ENCODE data around the gene TCF3. TPM values are rescaled to one million over a fixed set of nuclear protein-coding genes. Genes with fewer than 3 reads are reported as not detected.

The TCF3 gene
- total and polyA plus RNA-seq, 5 donors from 2014 or later: 3.4 to 56.5 (median 3.6) TPM

GRCh38 chr19:1577090-1577928, 75.1 kb downstream of the TCF3 start:
- DNase-seq (no peak), ATAC-seq (ENCODE audit: low read depth in 2 of 2) (no peak)
- no peaks in the 10 kb centered on the region for H3K9me3 ChIP-seq (ENCODE audit: control insufficient read depth in 2 of 2, low read length in 2 of 2)
- H3K4me3 ChIP-seq (ENCODE audit: low read depth, low read length): no peak overlapping the region
- H3K27ac ChIP-seq (ENCODE audit: insufficient read depth, low read length, poor library complexity, severe bottlenecking): no peak overlapping the region
- Mint-ChIP-seq H3K4me1 (peaks cover 0 to 2% (median under 1%) of the 10 kb centered on the region in 4 donors), H3K27ac (no peak overlapping the region), H3K27me3 (no peaks in the 10 kb centered on the region), H3K36me3 (peaks cover 7% of the 10 kb centered on the region), H3K9me3 (no peaks in the 10 kb centered on the region), H3K4me3 (no peak overlapping the region)
- no peaks in the 10 kb centered on the region for H3K4me1 ChIP-seq (ENCODE audit: control insufficient read depth, insufficient read depth, low read length, poor library complexity, severe bottlenecking)
- peaks cover 22% of the 10 kb centered on the region for H3K36me3 ChIP-seq (ENCODE audit: control insufficient read depth, insufficient read depth, low read length)
- H3K27me3 ChIP-seq (ENCODE audit: control insufficient read depth, insufficient read depth, low read length): no peaks in the 10 kb centered on the region

- peaks cover 1% of the 10 kb centered on the region for H3K27me3 Mint-ChIP-seq
- Histone ChIP-seq H3K4me1 (ENCODE audit: control insufficient read depth, insufficient read depth, low read length, poor library complexity, severe bottlenecking) (no peaks in the 10 kb centered on the region), H3K36me3 (ENCODE audit: control insufficient read depth, insufficient read depth, low read length) (peaks cover 20% of the 10 kb centered on the region), H3K27ac (ENCODE audit: insufficient read depth, low read length, poor library complexity, severe bottlenecking) (no peak overlapping the region), H3K9me3 (ENCODE audit: control insufficient read depth in 2 of 2, low read length in 2 of 2) (no peaks in the 10 kb centered on the region), H3K27me3 (ENCODE audit: control insufficient read depth, insufficient read depth, low read length) (no peaks in the 10 kb centered on the region), H3K4me3 (ENCODE audit: low read depth, low read length) (no peak overlapping the region)
- no peaks in the 10 kb centered on the region for H3K9me3 Mint-ChIP-seq
- ATAC-seq (ENCODE audit: low read depth in 2 of 2) (no peak), DNase-seq (no peak)
- H3K4me1 Mint-ChIP-seq: peaks cover 0 to 2% (median under 1%) of the 10 kb centered on the region in 4 donors
- H3K27ac Mint-ChIP-seq: no peak overlapping the region
- H3K4me3 Mint-ChIP-seq: no peak overlapping the region
- peaks cover 7% of the 10 kb centered on the region for H3K36me3 Mint-ChIP-seq
Observed at GRCh38 chr19:1576242-1577089, 75.9 kb downstream of the TCF3 start.

- H3K27me3 Mint-ChIP-seq: peaks cover 4% of the 10 kb centered on the region
- Histone ChIP-seq H3K9me3 (ENCODE audit: control insufficient read depth in 2 of 2, low read length in 2 of 2) (no peaks in the 10 kb centered on the region), H3K27ac (ENCODE audit: insufficient read depth, low read length, poor library complexity, severe bottlenecking) (no peak overlapping the region), H3K4me3 (ENCODE audit: low read depth, low read length) (no peak overlapping the region), H3K4me1 (ENCODE audit: control insufficient read depth, insufficient read depth, low read length, poor library complexity, severe bottlenecking) (no peaks in the 10 kb centered on the region), H3K27me3 (ENCODE audit: control insufficient read depth, insufficient read depth, low read length) (no peaks in the 10 kb centered on the region), H3K36me3 (ENCODE audit: control insufficient read depth, insufficient read depth, low read length) (peaks cover 12% of the 10 kb centered on the region)
- no peak overlapping the region for H3K4me3 Mint-ChIP-seq
- peaks cover 7% of the 10 kb centered on the region for H3K36me3 Mint-ChIP-seq
- H3K4me1 Mint-ChIP-seq: peaks cover 0 to 2% (median under 1%) of the 10 kb centered on the region in 4 donors
- peak overlapping the region in 1 of 3 donors; percentile 34 for H3K27ac Mint-ChIP-seq
- DNase-seq (no peak), ATAC-seq (ENCODE audit: low read depth in 2 of 2) (no peak)
- no peaks in the 10 kb centered on the region for H3K9me3 Mint-ChIP-seq
Observed at GRCh38 chr19:1575323-1576241, 76.8 kb downstream of the TCF3 start.

- Histone ChIP-seq H3K36me3 (ENCODE audit: control insufficient read depth, insufficient read depth, low read length) (peaks cover 3% of the 10 kb centered on the region), H3K27me3 (ENCODE audit: control insufficient read depth, insufficient read depth, low read length) (no peaks in the 10 kb centered on the region), H3K4me3 (ENCODE audit: low read depth, low read length) (no peak overlapping the region), H3K27ac (ENCODE audit: insufficient read depth, low read length, poor library complexity, severe bottlenecking) (no peak overlapping the region), H3K9me3 (ENCODE audit: control insufficient read depth in 2 of 2, low read length in 2 of 2) (no peaks in the 10 kb centered on the region), H3K4me1 (ENCODE audit: control insufficient read depth, insufficient read depth, low read length, poor library complexity, severe bottlenecking) (no peaks in the 10 kb centered on the region)
- DNase-seq (no peak), ATAC-seq (ENCODE audit: low read depth in 2 of 2) (no peak)
- Mint-ChIP-seq H3K4me1 (peaks cover 0 to 4% (median 1%) of the 10 kb centered on the region in 4 donors), H3K4me3 (no peak overlapping the region), H3K36me3 (peaks cover 3% of the 10 kb centered on the region), H3K9me3 (peaks cover 0 to 2% (median 0%) of the 10 kb centered on the region in 7 donors), H3K27me3 (peaks cover 10% of the 10 kb centered on the region), H3K27ac (peak overlapping the region in 1 of 3 donors; percentile 7)
Observed at GRCh38 chr19:1574354-1575136, 77.9 kb downstream of the TCF3 start.

- no peaks in the 10 kb centered on the region for H3K36me3 ChIP-seq (ENCODE audit: control insufficient read depth, insufficient read depth, low read length)
- no peaks in the 10 kb centered on the region for H3K9me3 ChIP-seq (ENCODE audit: control insufficient read depth in 2 of 2, low read length in 2 of 2)
- H3K36me3 Mint-ChIP-seq: peaks cover 3% of the 10 kb centered on the region
- peaks cover 0 to 2% (median 0%) of the 10 kb centered on the region in 7 donors for H3K9me3 Mint-ChIP-seq
- DNase-seq: no peak
- no peaks in the 10 kb centered on the region for H3K27me3 ChIP-seq (ENCODE audit: control insufficient read depth, insufficient read depth, low read length)
- no peak overlapping the region for H3K27ac Mint-ChIP-seq
- no peak for ATAC-seq (ENCODE audit: low read depth in 2 of 2)
- H3K27me3 Mint-ChIP-seq: peaks cover 18% of the 10 kb centered on the region
- peaks cover 0 to 4% (median 1%) of the 10 kb centered on the region in 4 donors for H3K4me1 Mint-ChIP-seq
- H3K4me3 ChIP-seq (ENCODE audit: low read depth, low read length): no peak overlapping the region
- H3K27ac ChIP-seq (ENCODE audit: insufficient read depth, low read length, poor library complexity, severe bottlenecking): no peak overlapping the region
- H3K4me3 Mint-ChIP-seq: no peak overlapping the region
- H3K4me1 ChIP-seq (ENCODE audit: control insufficient read depth, insufficient read depth, low read length, poor library complexity, severe bottlenecking): peaks cover 5% of the 10 kb centered on the region
Observed at GRCh38 chr19:1572795-1573194, 79.6 kb downstream of the TCF3 start.

GRCh38 chr19:1571358-1571757, 81.1 kb downstream of the TCF3 start:
- Mint-ChIP-seq H3K4me3 (peak overlapping the region in 2 of 4 donors; percentile 15 to 52), H3K4me1 (peaks cover 0 to 2% (median 1%) of the 10 kb centered on the region in 4 donors), H3K9me3 (peaks cover 0 to 2% (median 0%) of the 10 kb centered on the region in 7 donors), H3K36me3 (peaks cover 3% of the 10 kb centered on the region), H3K27ac (peak overlapping the region in 1 of 3 donors; percentile 69), H3K27me3 (peaks cover 18% of the 10 kb centered on the region)
- H3K27me3 ChIP-seq (ENCODE audit: control insufficient read depth, insufficient read depth, low read length): no peaks in the 10 kb centered on the region
- DNase-seq: no peak
- H3K27ac ChIP-seq (ENCODE audit: insufficient read depth, low read length, poor library complexity, severe bottlenecking): no peak overlapping the region
- ATAC-seq (ENCODE audit: low read depth in 2 of 2): no peak
- H3K9me3 ChIP-seq (ENCODE audit: control insufficient read depth in 2 of 2, low read length in 2 of 2): no peaks in the 10 kb centered on the region
- no peak overlapping the region for H3K4me3 ChIP-seq (ENCODE audit: low read depth, low read length)
- H3K36me3 ChIP-seq (ENCODE audit: control insufficient read depth, insufficient read depth, low read length): no peaks in the 10 kb centered on the region
- peaks cover 9% of the 10 kb centered on the region for H3K4me1 ChIP-seq (ENCODE audit: control insufficient read depth, insufficient read depth, low read length, poor library complexity, severe bottlenecking)

Data from CD4-positive, CD25-positive, alpha-beta regulatory T cell (primary cell).